Activated T-helper 1 cell treated with anti-CD3 and anti-CD28 coated beads, Interleukin-12 subunit alpha, Interleukin-12 subunit beta, Interleukin-2, Interleukin-4 antibody, amounts not matched to agents 30 ng/mL and 10 ng/mL and 1 ng/mL, durations not matched to agents 14 hours and 24 hours and 36 hours (primary cell): ENCODE results near the gene LRCH1. TPM values are rescaled to one million over a fixed set of nuclear protein-coding genes. Genes with fewer than 3 reads are reported as not detected.

Experiments
- DNase-seq: peaks from one replicate; pipeline ENCODE4 v3.0.0; 2021; ENCODE audit warnings: low spot score
- H3K27ac Mint-ChIP-seq: one replicate; pipeline ENCODE4 v1.8.0; 2021; ENCODE audit warnings: mild to moderate bottlenecking, mixed read lengths
- H3K27me3 Mint-ChIP-seq: one replicate; pipeline ENCODE4 v1.8.0; 2022; ENCODE audit warnings: mild to moderate bottlenecking, moderate library complexity, mixed read lengths; ENCODE audit not compliant: insufficient read depth
- H3K36me3 Mint-ChIP-seq: one replicate; pipeline ENCODE4 v1.8.0; 2021; ENCODE audit warnings: low read depth, mixed read lengths
- H3K4me1 Mint-ChIP-seq: one replicate; pipeline ENCODE4 v1.8.0; 2021; ENCODE audit warnings: low read depth, mixed read lengths
- H3K4me3 Mint-ChIP-seq: one replicate; pipeline ENCODE4 v1.8.0; 2021; ENCODE audit warnings: mild to moderate bottlenecking, moderate library complexity, mixed read lengths
- H3K9me3 Mint-ChIP-seq: one replicate; pipeline ENCODE4 v1.8.0; 2021; ENCODE audit warnings: mixed read lengths
- intact Hi-C: fragments of 100-400 bp; cut with micrococcal nuclease; formaldehyde crosslinking; loops from one replicate; pipeline ENCODE4 v1.15.1; 2024
- total RNA-seq: library from RNA; stranded (reverse); gene quantifications from 2 replicates; pipeline ENCODE4 v1.2.3, GENCODE V29; 2022

Gene LRCH1
- total RNA-seq, 1 donor from 2014 or later, result 20.3 TPM

GRCh38 chr13:46643165-46643777 lies 90.3 kb downstream of the LRCH1 start:
- Mint-ChIP-seq H3K9me3 (no peaks in the 10 kb centered on the region), H3K36me3 (no peaks in the 10 kb centered on the region), H3K27ac (no peak overlapping the region), H3K27me3 (no peaks in the 10 kb centered on the region), H3K4me3 (no peak overlapping the region), H3K4me1 (peaks cover 34% of the 10 kb centered on the region)
- intact Hi-C loops, result no loop called here
- no peak for DNase-seq

- Mint-ChIP-seq H3K36me3 (no peaks in the 10 kb centered on the region), H3K4me1 (peaks cover 40% of the 10 kb centered on the region), H3K4me3 (no peak overlapping the region), H3K9me3 (no peaks in the 10 kb centered on the region), H3K27ac (no peak overlapping the region), H3K27me3 (no peaks in the 10 kb centered on the region)
- intact Hi-C loops, result no loop called here
- DNase-seq, result no peak
These were observed 91.8 kb downstream of the LRCH1 start for GRCh38 chr13:46644816-46645215.

DNA sequence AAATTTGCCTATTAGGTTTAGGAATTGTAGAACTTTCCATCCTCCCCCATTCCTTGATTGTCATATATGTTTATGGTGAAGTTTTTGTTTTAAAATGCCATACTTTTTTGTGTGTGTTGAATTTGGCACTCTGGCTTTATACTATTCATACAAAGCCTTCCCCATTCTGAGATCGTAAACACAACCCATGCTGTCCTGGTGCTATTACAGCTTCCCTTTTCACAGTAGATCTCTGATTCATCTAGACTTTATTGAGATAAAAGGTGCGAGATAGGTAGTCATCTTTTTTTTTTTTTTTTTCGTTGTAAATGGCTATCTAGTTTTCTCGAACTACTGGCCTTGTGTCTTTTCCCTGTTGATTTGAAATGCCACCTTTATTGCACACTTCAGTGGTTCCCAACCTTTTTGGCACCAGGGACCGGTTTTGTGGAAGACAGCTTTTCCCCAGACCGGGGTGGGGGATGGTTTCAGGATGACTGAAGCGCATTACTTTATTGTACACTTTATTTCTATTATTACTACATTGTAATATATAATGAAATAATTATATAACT lies 94.6 kb downstream of the LRCH1 start:
- H3K9me3 Mint-ChIP-seq, result no peaks in the 10 kb centered on the region
- no peak overlapping the region for H3K4me3 Mint-ChIP-seq
- H3K27ac Mint-ChIP-seq, result no peak overlapping the region
- H3K36me3 Mint-ChIP-seq, result peaks cover 4% of the 10 kb centered on the region
- H3K4me1 Mint-ChIP-seq, result peaks cover 38% of the 10 kb centered on the region
- no peak for DNase-seq
- intact Hi-C loops, result no loop called here
- H3K27me3 Mint-ChIP-seq, result no peaks in the 10 kb centered on the region

- Mint-ChIP-seq H3K27me3 (no peaks in the 10 kb centered on the region), H3K4me1 (peaks cover 36% of the 10 kb centered on the region), H3K36me3 (peaks cover 8% of the 10 kb centered on the region), H3K4me3 (no peak overlapping the region), H3K27ac (no peak overlapping the region), H3K9me3 (no peaks in the 10 kb centered on the region)
- intact Hi-C loops, result no loop called here
- no peak for DNase-seq
These were observed 95.2 kb downstream of the LRCH1 start for GRCh38 chr13:46648166-46648607.

- Mint-ChIP-seq H3K27me3 (no peaks in the 10 kb centered on the region), H3K4me1 (peaks cover 30% of the 10 kb centered on the region), H3K9me3 (no peaks in the 10 kb centered on the region), H3K36me3 (peaks cover 15% of the 10 kb centered on the region), H3K27ac (no peak overlapping the region), H3K4me3 (no peak overlapping the region)
- DNase-seq, result no peak
- intact Hi-C loops, result loop anchor here (10.0 kb wide), 1 partner anchor 295 kb away; no protein-coding TSS in a partner anchor
These were observed 96.8 kb downstream of the LRCH1 start for GRCh38 chr13:46649816-46650215.

- no peaks in the 10 kb centered on the region for H3K27me3 Mint-ChIP-seq
- no peaks in the 10 kb centered on the region for H3K9me3 Mint-ChIP-seq
- H3K4me3 Mint-ChIP-seq, result no peak overlapping the region
- intact Hi-C loops, result loop anchor here (1.0 to 10.0 kb wide), 2 partner anchors 49 to 300 kb away; no protein-coding TSS in a partner anchor
- H3K4me1 Mint-ChIP-seq, result peaks cover 42% of the 10 kb centered on the region
- H3K27ac Mint-ChIP-seq, result no peak overlapping the region
- peaks cover 17% of the 10 kb centered on the region for H3K36me3 Mint-ChIP-seq
- DNase-seq, result no peak
These were observed 102.0 kb downstream of the LRCH1 start for GRCh38 chr13:46654951-46655350.

DNA sequence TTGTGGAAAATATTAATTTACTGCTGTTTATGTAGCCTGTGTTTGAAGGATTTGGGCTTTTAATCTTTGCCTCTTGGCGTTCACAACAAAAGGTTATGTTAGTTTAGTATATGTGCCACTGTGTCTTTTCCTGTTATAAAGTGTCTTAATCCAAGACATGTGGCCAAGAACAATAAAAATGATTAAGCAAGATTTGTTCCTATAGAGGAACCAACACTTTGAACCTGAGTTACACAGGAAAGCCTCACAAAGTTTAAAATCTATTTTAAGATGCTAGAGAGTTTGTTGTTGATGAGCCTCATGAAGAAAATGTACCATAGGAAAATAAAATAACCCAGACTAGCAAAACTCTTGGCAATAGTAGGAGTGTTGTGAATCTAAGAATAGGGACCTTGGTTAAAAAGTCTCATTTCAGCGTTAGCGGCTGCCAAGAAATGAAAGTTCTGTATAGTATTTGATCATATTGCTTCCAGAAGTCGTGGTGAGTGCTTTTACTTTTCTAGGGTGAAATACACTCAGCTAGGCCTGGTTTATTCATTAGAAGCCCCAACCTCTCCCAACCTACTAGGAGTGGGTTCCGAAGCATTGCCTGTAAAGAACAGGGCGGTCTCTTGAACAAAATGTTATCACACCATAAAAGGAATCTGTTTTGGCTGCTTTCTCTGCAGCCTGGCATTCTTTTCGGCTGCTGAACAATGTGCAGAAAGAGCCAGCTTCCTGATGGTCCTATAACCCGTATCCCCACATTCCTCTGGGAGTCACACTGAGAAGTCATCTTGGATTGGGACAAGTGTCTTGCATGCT lies 102.6 kb downstream of the LRCH1 start:
- H3K9me3 Mint-ChIP-seq, result no peaks in the 10 kb centered on the region
- H3K4me1 Mint-ChIP-seq, result peaks cover 35% of the 10 kb centered on the region
- peak overlapping the region; percentile 38 for H3K27ac Mint-ChIP-seq
- no peak for DNase-seq
- H3K36me3 Mint-ChIP-seq, result peaks cover 18% of the 10 kb centered on the region
- H3K27me3 Mint-ChIP-seq, result no peaks in the 10 kb centered on the region
- peak overlapping the region; percentile 35 for H3K4me3 Mint-ChIP-seq
- intact Hi-C loops, result loop anchor here (1.0 to 10.0 kb wide), 4 partner anchors 23 to 301 kb away; no protein-coding TSS in a partner anchor

DNA sequence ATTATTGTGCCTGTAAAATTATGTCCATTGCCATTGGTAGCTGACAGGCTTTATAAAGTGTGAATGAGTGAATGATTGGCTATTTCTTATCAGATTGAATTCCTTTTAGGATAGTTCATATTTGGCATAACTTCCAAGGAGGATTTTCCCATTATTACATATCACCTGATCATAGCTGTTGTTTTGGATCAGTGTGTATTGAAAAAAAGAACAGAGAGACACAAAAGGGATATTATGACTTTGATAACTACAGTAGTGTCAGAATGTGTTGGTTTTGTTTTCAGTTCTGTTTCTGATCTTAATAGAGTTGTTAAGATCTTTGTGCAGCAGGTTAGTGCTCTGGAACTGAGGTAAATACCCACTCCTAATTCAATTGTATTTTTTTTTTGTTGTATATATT lies 103.8 kb downstream of the LRCH1 start:
- Mint-ChIP-seq H3K27me3 (no peaks in the 10 kb centered on the region), H3K4me3 (peak overlapping the region; percentile 34), H3K36me3 (peaks cover 18% of the 10 kb centered on the region), H3K4me1 (peaks cover 27% of the 10 kb centered on the region), H3K27ac (peak overlapping the region; percentile 48), H3K9me3 (no peaks in the 10 kb centered on the region)
- DNase-seq, result no peak
- intact Hi-C loops, result loop anchor here (1.0 to 10.0 kb wide), 4 partner anchors 10 to 302 kb away; no protein-coding TSS in a partner anchor

- intact Hi-C loops, result loop anchor here (10.0 kb wide), 1 partner anchor 305 kb away; no protein-coding TSS in a partner anchor
- no peak for DNase-seq
- Mint-ChIP-seq H3K4me1 (peaks cover 40% of the 10 kb centered on the region), H3K4me3 (no peak overlapping the region), H3K9me3 (no peaks in the 10 kb centered on the region), H3K27ac (no peak overlapping the region), H3K27me3 (no peaks in the 10 kb centered on the region), H3K36me3 (peaks cover 7% of the 10 kb centered on the region)
These were observed 106.6 kb downstream of the LRCH1 start for GRCh38 chr13:46659413-46660065.

DNA sequence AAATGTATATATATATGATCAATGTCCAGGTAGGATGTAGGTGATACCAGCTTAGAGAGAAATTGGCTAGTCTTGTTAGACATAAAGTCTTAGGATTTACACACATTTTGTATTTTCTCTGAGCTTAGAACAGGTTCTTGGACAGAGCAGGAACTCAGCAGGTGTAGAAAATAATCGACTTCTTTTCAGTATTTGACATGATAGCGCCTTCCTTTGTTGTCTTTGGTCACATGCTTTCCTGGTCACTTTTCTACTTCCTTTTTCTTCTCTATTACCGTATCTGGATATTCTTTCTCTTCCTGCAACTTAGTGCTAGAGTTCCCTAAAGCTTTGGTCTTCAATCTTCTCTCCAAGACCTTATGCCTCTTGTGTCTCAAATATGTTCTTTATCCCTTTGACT lies 107.4 kb downstream of the LRCH1 start:
- Mint-ChIP-seq H3K27ac (peak overlapping the region; percentile 2), H3K27me3 (no peaks in the 10 kb centered on the region), H3K4me3 (no peak overlapping the region), H3K4me1 (peaks cover 42% of the 10 kb centered on the region), H3K9me3 (no peaks in the 10 kb centered on the region), H3K36me3 (peaks cover 7% of the 10 kb centered on the region)
- intact Hi-C loops, result no loop called here
- no peak for DNase-seq

DNA sequence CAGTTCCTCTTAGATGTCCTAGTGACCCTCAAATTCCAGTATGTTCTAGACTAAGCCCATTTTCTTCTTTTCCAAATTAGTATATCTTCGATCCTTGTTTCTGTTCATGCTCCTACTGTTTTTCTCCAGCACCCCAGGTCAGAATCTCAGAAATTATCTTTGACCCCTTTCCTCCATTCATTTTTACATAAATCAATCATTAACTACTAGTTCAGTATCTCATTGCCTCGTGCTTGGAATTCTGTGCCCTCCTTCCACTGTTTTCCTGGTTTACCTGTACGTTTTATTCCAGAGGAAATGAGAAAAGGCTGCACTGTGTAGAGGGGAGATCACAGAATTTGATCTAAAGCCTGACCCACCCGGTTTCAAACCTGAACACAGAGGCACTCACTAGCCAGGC lies 107.9 kb downstream of the LRCH1 start:
- H3K4me1 Mint-ChIP-seq, result peaks cover 42% of the 10 kb centered on the region
- intact Hi-C loops, result no loop called here
- no peak for DNase-seq

DNA sequence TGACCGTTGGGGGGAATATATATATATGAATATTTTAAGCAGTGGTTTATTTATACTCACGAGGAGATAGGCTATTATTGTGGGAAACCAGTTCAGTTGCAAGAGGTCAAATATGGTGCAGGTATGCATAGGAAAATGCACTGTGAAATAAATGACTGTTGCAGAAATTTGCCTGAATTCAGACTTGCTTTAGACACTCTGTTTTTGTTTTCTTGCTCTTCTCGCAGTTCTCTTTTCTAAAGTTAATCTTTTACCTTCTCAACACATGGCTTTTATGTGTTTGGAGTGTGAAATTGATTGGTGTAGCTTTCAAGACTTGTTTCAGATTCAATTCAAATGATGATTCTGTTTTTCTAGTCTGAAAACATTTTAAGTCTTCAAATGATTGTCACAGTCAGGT lies 109.7 kb downstream of the LRCH1 start:
- Mint-ChIP-seq H3K27me3 (no peaks in the 10 kb centered on the region), H3K27ac (no peak overlapping the region), H3K36me3 (peaks cover 7% of the 10 kb centered on the region), H3K4me3 (no peak overlapping the region), H3K4me1 (peaks cover 46% of the 10 kb centered on the region), H3K9me3 (no peaks in the 10 kb centered on the region)
- intact Hi-C loops, result no loop called here
- DNase-seq, result no peak

More for the DNA sequence above, 107.9 kb downstream of the LRCH1 start:
- no peak overlapping the region for H3K4me3 Mint-ChIP-seq
- H3K9me3 Mint-ChIP-seq, result no peaks in the 10 kb centered on the region
- no peaks in the 10 kb centered on the region for H3K27me3 Mint-ChIP-seq
- peak overlapping the region; percentile 2 for H3K27ac Mint-ChIP-seq
- H3K36me3 Mint-ChIP-seq, result peaks cover 7% of the 10 kb centered on the region
